A549 (cell line): ENCODE data around the gene CEP250. TPM values are rescaled to one million over a fixed set of nuclear protein-coding genes. Genes with fewer than 3 reads are reported as not detected.

ENCODE experiments used
- ATAC-seq, 2 experiments: fragments of 200-7000 bp in 1 of 2; fragments of >200 bp in 1 of 2; cut with Nextera tagmentation in 1 of 2; cut with Tn5 transposase in 1 of 2; 3 replicates each; pipeline versions ENCODE4 v1.8.0 to v1.9.1; 2018 to 2020; ENCODE audit warnings: mild to moderate bottlenecking in 1 of 2, moderate library complexity in 1 of 2
- CTCF ChIA-PET: fragments of 300-600 bp; sonication (Branson Sonifier 250); formaldehyde crosslinking; extraction: SDS; loops from one replicate; lab custom pipeline; 2021; ENCODE audit warnings: antibody characterized with exemption, inconsistent platforms; lab: Yijun Ruan, JAX
- POLR2A ChIA-PET: fragments of 350-600 bp; formaldehyde crosslinking; extraction: SDS; loops from one replicate; lab custom pipeline; 2021; ENCODE audit warnings: antibody characterized with exemption, inconsistent platforms; lab: Yijun Ruan, JAX
- DNase-seq, 2 experiments: peaks; one replicate each; pipeline versions ENCODE4 v3.0.0 to v3.0.0-alpha.2; 2011 to 2016; ENCODE audit warnings: low read depth in 1 of 2, low spot score in 1 of 2
- FAIRE-seq: peaks from 2 replicates; lab custom pipeline; 2011; peaks lifted over from hg19 to GRCh38; lab: Jason Lieb, UNC
- H3K27ac ChIP-seq, 2 experiments: fragments of >200 bp; sonication (Bioruptor Twin); formaldehyde crosslinking; 3 replicates each; pipeline ENCODE4 v1.5.1; 2016 to 2017
- H3K4me1 ChIP-seq: fragments of >200 bp; sonication (Bioruptor Twin); formaldehyde crosslinking; 3 replicates; pipeline ENCODE4 v1.6.1; 2016
- H3K4me2 ChIP-seq: fragments of >200 bp; sonication (Bioruptor Twin); formaldehyde crosslinking; 3 replicates; pipeline ENCODE4 v1.6.1; 2016
- H3K4me3 ChIP-seq: fragments of >200 bp; sonication (Bioruptor Twin); formaldehyde crosslinking; 3 replicates; pipeline ENCODE4 v1.5.1; 2016
- H3K9me3 ChIP-seq: fragments of >200 bp; sonication (Bioruptor Twin); formaldehyde crosslinking; 3 replicates; pipeline ENCODE4 v1.6.1; 2016
- CBX2 ChIP-seq: fragments of 200-600 bp; sonication (generic); IDR thresholded peaks from 2 replicates; pipeline ENCODE4 v1.6.1; 2016; ENCODE audit warnings: low read depth, mild to moderate bottlenecking, borderline replicate concordance
- EHMT2 ChIP-seq: fragments of 200-600 bp; sonication (generic); IDR thresholded peaks from 2 replicates; pipeline ENCODE4 v1.6.1; 2016; ENCODE audit warnings: antibody characterized with exemption, low read depth, mild to moderate bottlenecking, moderate library complexity
- ESRRA ChIP-seq: fragments of 150-350 bp; IDR thresholded peaks from 2 replicates; pipeline ENCODE4 v1.6.1; 2014; ENCODE audit warnings: mild to moderate bottlenecking, low read length, borderline replicate concordance
- FOXS1 ChIP-seq: fragments of 250-450 bp; sonication (Bioruptor Pico); IDR thresholded peaks from 2 replicates; pipeline ENCODE4 v1.5.0; 2020; ENCODE audit warnings: mild to moderate bottlenecking, moderate library complexity
- HOXA7 ChIP-seq: fragments of 250-450 bp; sonication (Bioruptor Pico); IDR thresholded peaks from 2 replicates; pipeline ENCODE4 v1.5.0; 2020; ENCODE audit warnings: mild to moderate bottlenecking, moderate library complexity
- HOXB5 ChIP-seq: fragments of 250-450 bp; sonication (Bioruptor Pico); IDR thresholded peaks from 2 replicates; pipeline ENCODE4 v1.5.0; 2020; ENCODE audit warnings: mild to moderate bottlenecking, moderate library complexity
- JUN ChIP-seq, 2 experiments: fragments of >200 bp; sonication (Bioruptor Twin); formaldehyde crosslinking; IDR thresholded peaks; 2 replicates in 1 of 2; 3 replicates in 1 of 2; pipeline ENCODE4 v1.6.1; 2016 to 2017
- KDM1A ChIP-seq: fragments of 200-600 bp; sonication (generic); IDR thresholded peaks from 2 replicates; pipeline ENCODE4 v1.6.1; 2016; ENCODE audit warnings: low read depth, mild to moderate bottlenecking
- KDM5A ChIP-seq: fragments of 200-600 bp; sonication (generic); IDR thresholded peaks from 2 replicates; pipeline ENCODE4 v1.6.1; 2016; ENCODE audit warnings: antibody characterized with exemption, mild to moderate bottlenecking
- MAZ ChIP-seq: fragments of 150-350 bp; IDR thresholded peaks from 2 replicates; pipeline ENCODE4 v1.6.1; 2014; ENCODE audit warnings: antibody characterized with exemption, low read depth, low read length, borderline replicate concordance
- MYC ChIP-seq: IDR thresholded peaks from 2 replicates; pipeline ENCODE4 v1.6.1; 2012; ENCODE audit warnings: mild to moderate bottlenecking, inconsistent platforms, low read length, improper control_type of control experiment, borderline replicate concordance
- NFE2L2 ChIP-seq: fragments of 150-350 bp; conservative IDR thresholded peaks from 2 replicates; pipeline ENCODE4 v1.6.1; 2014; ENCODE audit warnings: low read length
- NPAS2 ChIP-seq: fragments of 250-450 bp; sonication (Bioruptor Pico); IDR thresholded peaks from 2 replicates; pipeline ENCODE4 v1.8.0; 2022; ENCODE audit warnings: mild to moderate bottlenecking, moderate library complexity, borderline replicate concordance
- RAD21 ChIP-seq, 2 experiments: fragments of >200 bp in 1 of 2; sonication (Bioruptor Twin) in 1 of 2; formaldehyde crosslinking in 1 of 2; IDR thresholded peaks in 1 of 2; conservative IDR thresholded peaks in 1 of 2; 2 replicates in 1 of 2; 3 replicates in 1 of 2; pipeline ENCODE4 v1.6.1; 2012 to 2018; ENCODE audit warnings: inconsistent platforms in 1 of 2
- RCOR1 ChIP-seq: fragments of 150-350 bp; IDR thresholded peaks from 2 replicates; pipeline ENCODE4 v1.6.1; 2014; ENCODE audit warnings: antibody characterized with exemption, low read length, low read depth
- SREBF2 ChIP-seq: fragments of 450-650 bp; IDR thresholded peaks from 2 replicates; pipeline ENCODE4 v1.6.1; 2014; ENCODE audit warnings: mild to moderate bottlenecking, moderate library complexity
- ZC3H11A ChIP-seq: fragments of 450-650 bp; IDR thresholded peaks from 2 replicates; pipeline ENCODE4 v1.6.1; 2014; ENCODE audit warnings: antibody characterized with exemption, mild to moderate bottlenecking
- ZSCAN20 ChIP-seq: fragments of 250-450 bp; sonication (Bioruptor Pico); IDR thresholded peaks from 2 replicates; pipeline ENCODE4 v1.8.0; 2022; ENCODE audit warnings: mild to moderate bottlenecking, moderate library complexity
- WGBS: methylation state at CpG from one replicate; pipeline ENCODE4 v1.1.6; 2017; ENCODE audit errors: missing lambda C conversion rate; 5-methylcytosine and 5-hydroxymethylcytosine counted together
- polyA plus RNA-seq, 4 experiments: library from polyadenylated mRNA; depleted of rRNA in 3 of 4; stranded (reverse); fragments of >200 nt; fragmentation: RNase III in 1 of 4; extraction: RNeasy Plus Mini Kit Qiagen cat#74134 plus additional on column Dnase treatment in 1 of 4; gene quantifications; 2 replicates in 3 of 4; 3 replicates in 1 of 4; pipeline ENCODE4 v1.2.3, GENCODE V29; 2011 to 2017
- TF ChIP-seq, protein P1 (sequence below): fragments of 450-650 bp; IDR thresholded peaks from 2 replicates; pipeline ENCODE4 v1.6.1; 2014; ENCODE audit warnings: antibody characterized with exemption
- TF ChIP-seq, protein P2 (sequence below): fragments of >200 bp; sonication (Bioruptor Twin); formaldehyde crosslinking; IDR thresholded peaks from 3 replicates; pipeline ENCODE4 v1.5.1; 2016

CEP250 gene
- polyA plus RNA-seq, 2 of the 4 experiments (the other 2 are of a cell fraction): 13.8 to 19.6 TPM

DNA sequence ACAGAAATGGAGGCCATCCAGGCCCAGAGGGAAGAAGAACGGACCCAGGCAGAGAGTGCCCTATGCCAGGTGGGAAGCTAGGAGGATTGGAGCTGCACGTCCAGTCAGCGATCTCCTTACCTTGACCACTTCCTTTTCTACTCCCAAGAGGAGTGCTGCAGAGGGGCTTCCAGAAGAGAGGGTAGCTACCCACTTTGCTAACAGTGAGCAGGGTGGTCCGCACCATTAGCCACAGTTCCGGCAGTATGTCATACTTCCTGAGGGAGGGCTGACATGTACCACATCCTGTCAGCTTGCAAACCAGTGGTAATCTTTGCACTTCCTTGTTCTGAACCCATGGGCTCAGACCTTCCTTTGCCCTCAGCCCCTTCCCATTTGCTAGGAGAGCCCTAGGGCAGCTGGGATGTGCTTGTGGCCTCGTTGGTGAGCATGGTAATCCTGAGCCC is 35.4 kb downstream of the CEP250 start:
- Histone ChIP-seq H3K4me2 (no peak overlapping the region), H3K9me3 (no peaks in the 10 kb centered on the region), H3K4me3 (no peak overlapping the region), H3K4me1 (no peaks in the 10 kb centered on the region), H3K27ac (no peak overlapping the region)
- ChIA-PET CTCF (interaction anchor here (1.1 to 3.4 kb wide), 2 partner anchors 11 to 12 kb away, joined by 4 to 9 read pairs; no protein-coding TSS in a partner anchor), POLR2A (no interaction called here)
- ATAC-seq (no peak), FAIRE-seq (no peak), DNase-seq (no peak)
- WGBS: 92% methylated on average over 6 of the region's 6 CpGs
- TF ChIP-seq, protein P1, sequence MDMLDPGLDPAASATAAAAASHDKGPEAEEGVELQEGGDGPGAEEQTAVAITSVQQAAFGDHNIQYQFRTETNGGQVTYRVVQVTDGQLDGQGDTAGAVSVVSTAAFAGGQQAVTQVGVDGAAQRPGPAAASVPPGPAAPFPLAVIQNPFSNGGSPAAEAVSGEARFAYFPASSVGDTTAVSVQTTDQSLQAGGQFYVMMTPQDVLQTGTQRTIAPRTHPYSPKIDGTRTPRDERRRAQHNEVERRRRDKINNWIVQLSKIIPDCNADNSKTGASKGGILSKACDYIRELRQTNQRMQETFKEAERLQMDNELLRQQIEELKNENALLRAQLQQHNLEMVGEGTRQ: no peak
- TF ChIP-seq ZSCAN20 (CRISPR knock-in tag): no peak
- no peak for TF ChIP-seq KDM1A
- TF ChIP-seq SREBF2: no peak
- no peak for TF ChIP-seq MAZ
- TF ChIP-seq NFE2L2: no peak
- TF ChIP-seq EHMT2: no peak
- TF ChIP-seq NPAS2 (CRISPR knock-in tag): no peak
- no peak for TF ChIP-seq KDM5A
- TF ChIP-seq JUN (IDR thresholded peaks at IDR 0.05): no peak
- no peak for TF ChIP-seq RAD21 (conservative IDR thresholded peaks at IDR 0.05 in 1 of 2, IDR thresholded peaks at IDR 0.05 in 1 of 2)
- TF ChIP-seq RCOR1: no peak
- TF ChIP-seq ZC3H11A: no peak
- no peak for TF ChIP-seq HOXA7 (CRISPR knock-in tag)
- TF ChIP-seq, protein P2, sequence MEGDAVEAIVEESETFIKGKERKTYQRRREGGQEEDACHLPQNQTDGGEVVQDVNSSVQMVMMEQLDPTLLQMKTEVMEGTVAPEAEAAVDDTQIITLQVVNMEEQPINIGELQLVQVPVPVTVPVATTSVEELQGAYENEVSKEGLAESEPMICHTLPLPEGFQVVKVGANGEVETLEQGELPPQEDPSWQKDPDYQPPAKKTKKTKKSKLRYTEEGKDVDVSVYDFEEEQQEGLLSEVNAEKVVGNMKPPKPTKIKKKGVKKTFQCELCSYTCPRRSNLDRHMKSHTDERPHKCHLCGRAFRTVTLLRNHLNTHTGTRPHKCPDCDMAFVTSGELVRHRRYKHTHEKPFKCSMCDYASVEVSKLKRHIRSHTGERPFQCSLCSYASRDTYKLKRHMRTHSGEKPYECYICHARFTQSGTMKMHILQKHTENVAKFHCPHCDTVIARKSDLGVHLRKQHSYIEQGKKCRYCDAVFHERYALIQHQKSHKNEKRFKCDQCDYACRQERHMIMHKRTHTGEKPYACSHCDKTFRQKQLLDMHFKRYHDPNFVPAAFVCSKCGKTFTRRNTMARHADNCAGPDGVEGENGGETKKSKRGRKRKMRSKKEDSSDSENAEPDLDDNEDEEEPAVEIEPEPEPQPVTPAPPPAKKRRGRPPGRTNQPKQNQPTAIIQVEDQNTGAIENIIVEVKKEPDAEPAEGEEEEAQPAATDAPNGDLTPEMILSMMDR: no peak
- TF ChIP-seq MYC: no peak
- TF ChIP-seq HOXB5 (CRISPR knock-in tag): no peak
- no peak for TF ChIP-seq FOXS1 (CRISPR knock-in tag)

DNA sequence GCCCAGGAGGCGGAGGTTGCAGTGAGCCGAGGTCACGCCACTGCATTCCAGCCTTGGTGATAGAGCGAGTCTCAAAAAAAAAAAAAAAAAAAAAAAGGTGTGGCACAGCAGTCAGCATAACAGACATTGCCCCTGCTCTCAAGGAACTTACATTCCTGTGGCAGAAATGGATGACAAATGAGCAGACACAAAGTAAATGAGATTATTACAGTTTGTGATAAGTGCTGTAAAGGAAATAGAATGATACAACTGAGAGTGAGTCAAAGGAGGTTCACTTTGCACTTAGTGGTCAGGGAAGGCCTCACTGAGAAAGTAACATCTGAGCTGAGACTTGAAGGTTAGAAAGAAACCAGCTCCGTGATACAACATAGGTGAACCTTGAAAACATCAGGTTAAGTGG is 36.4 kb downstream of the CEP250 start:
- WGBS: 91% methylated on average over 5 of the region's 5 CpGs
- no peak for ATAC-seq
- ChIA-PET POLR2A (no interaction called here), CTCF (interaction anchor here (0.8 to 3.4 kb wide), 5 partner anchors 9 to 28 kb away, joined by 3 to 9 read pairs (median 4); no protein-coding TSS in a partner anchor)
- no peaks in the 10 kb centered on the region for H3K9me3 ChIP-seq
- no peak for FAIRE-seq
- no peak for TF ChIP-seq RAD21 (conservative IDR thresholded peaks at IDR 0.05 in 1 of 2, IDR thresholded peaks at IDR 0.05 in 1 of 2)
- no peak for DNase-seq
- no peak overlapping the region for H3K4me3 ChIP-seq
- H3K4me2 ChIP-seq: no peak overlapping the region
- no peaks in the 10 kb centered on the region for H3K4me1 ChIP-seq
- H3K27ac ChIP-seq: no peak overlapping the region

DNA sequence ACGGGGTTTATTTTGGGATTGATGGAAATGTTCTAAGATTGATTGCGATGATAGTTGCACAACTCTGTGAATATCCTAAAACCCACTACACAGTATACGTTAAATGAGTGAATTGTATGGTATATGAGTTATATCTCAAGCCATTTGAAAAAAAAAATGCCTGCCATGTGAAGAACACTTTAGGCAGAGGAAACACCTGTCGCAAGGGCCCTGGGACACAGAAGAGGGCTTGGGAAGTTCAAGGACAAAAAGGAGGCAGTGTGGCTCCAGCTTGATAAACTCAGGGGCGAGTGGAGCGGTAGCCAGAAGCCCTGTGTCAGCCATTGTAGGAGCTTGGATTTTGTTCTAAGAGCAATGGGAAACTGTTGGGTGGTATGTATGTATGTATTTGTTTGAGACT is 37.0 kb downstream of the CEP250 start:
- no peak overlapping the region for H3K4me2 ChIP-seq
- ChIA-PET CTCF (interaction anchor here (0.8 to 3.4 kb wide), 4 partner anchors 8 to 29 kb away, joined by 3 to 9 read pairs (median 5); no protein-coding TSS in a partner anchor), POLR2A (interaction anchor here (0.6 kb wide), 1 partner anchor 533 kb away, joined by 3 read pairs; no protein-coding TSS in a partner anchor)
- no peaks in the 10 kb centered on the region for H3K9me3 ChIP-seq
- no peaks in the 10 kb centered on the region for H3K4me1 ChIP-seq
- no peak for ATAC-seq
- WGBS: 86% methylated on average over 6 of the region's 6 CpGs
- DNase-seq: no peak
- H3K4me3 ChIP-seq: no peak overlapping the region
- FAIRE-seq: no peak
- no peak overlapping the region for H3K27ac ChIP-seq
- TF ChIP-seq KDM5A (no peak), JUN (IDR thresholded peaks at IDR 0.05) (no peak), ESRRA (no peak), CBX2 (no peak)
